Measurements from ENCODE around the gene ZCCHC14. TPM values are rescaled to one million over a fixed set of nuclear protein-coding genes. Genes with fewer than 3 reads are reported as not detected.

Gene ZCCHC14
- total and polyA plus RNA-seq, 10 of the 15 experiments (the other 5 are each of a cell fraction or from before 2014, with no cell fraction given), result 0.02 to 0.26 (median 0.05) TPM; not detected in 3

DNA sequence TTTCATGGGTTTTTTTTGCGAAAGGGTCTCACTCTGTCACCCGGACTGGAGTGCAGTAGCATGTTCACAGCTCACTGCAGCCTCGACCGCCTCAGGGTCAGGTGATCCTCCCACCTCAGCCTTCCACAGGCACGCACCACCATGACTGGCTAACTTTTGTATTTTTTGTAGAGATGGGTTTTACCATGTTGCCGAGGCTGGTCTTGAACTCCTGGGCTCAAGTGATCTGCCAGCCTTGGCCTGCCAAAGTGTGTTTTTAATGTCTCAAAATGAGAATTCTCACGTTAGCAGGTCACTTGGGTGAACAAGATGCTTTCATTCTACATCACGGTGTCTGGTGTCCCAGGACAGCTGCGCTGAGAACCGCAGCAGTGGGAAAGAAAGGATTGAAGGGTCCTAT, 112.4 kb downstream of the ZCCHC14 start:
- H3K27me3 ChIP-seq (replicated peaks in 1 of 2; ENCODE audit: control insufficient read depth in 2 of 2, insufficient read depth in 2 of 2, low read length in 1 of 2), result no peaks in the 10 kb centered on the region
- DNase-seq (ENCODE audit: low read depth, low spot score) (peak; percentile 17), FAIRE-seq (peak; percentile 79), ATAC-seq (no peak)
- RAD21 ChIA-PET (ENCODE audit: unreplicated experiment), result interaction anchor here (0.7 kb wide), 1 partner anchor 62 kb away, joined by 3 read pairs; no protein-coding TSS in a partner anchor
- peak overlapping the region; percentile 77 for H3K4me3 ChIP-seq
- intact Hi-C loops (cut with micrococcal nuclease; ENCODE audit: unreplicated experiment), result loop anchor here (10.0 kb wide), 1 partner anchor 1074 kb away; the partner anchor contains the start of gene ZFPM1
- CTCF ChIA-PET, result interaction anchor here (0.6 to 4.8 kb wide), 4 partner anchors 13 to 63 kb away, joined by 3 to 40 read pairs (median 4); partner anchors contain the start of gene C16orf95
- no peaks in the 10 kb centered on the region for H3K9me3 ChIP-seq (replicated peaks; ENCODE audit: control insufficient read depth, insufficient read depth, low read length)
- peak overlapping the region; percentile 56 for H2AFZ ChIP-seq (ENCODE audit: control insufficient read depth, low read depth, low read length)
- H3K9ac ChIP-seq (ENCODE audit: control insufficient read depth, insufficient read depth, low read length), result peak overlapping the region; percentile 76
- SMC1A ChIA-PET (ENCODE audit: uncharacterized antibody, unreplicated experiment), result interaction anchor here (0.7 to 1.2 kb wide), 2 partner anchors 9 to 56 kb away, joined by 3 to 4 read pairs; no protein-coding TSS in a partner anchor
- peaks cover 0 to 3% of the 10 kb centered on the region in 2 experiments; a peak in 1 of 4 replicates for H3K36me3 ChIP-seq (ENCODE audit: control insufficient read depth in 2 of 2, insufficient read depth in 2 of 2, low read length in 1 of 2)
- BruUV-seq (replicated peaks), result no TSS peak
- WGBS (ENCODE audit: insufficient coverage, insufficient replicate concordance, low lambda C conversion rate, missing lambda C conversion rate), result 20% methylated on average over 10 of the region's 10 CpGs
- H3K4me1 ChIP-seq (ENCODE audit: control insufficient read depth, insufficient read depth, low read length), result peaks cover 10% of the 10 kb centered on the region
- POLR2A ChIA-PET, result interaction anchor here (0.5 to 4.5 kb wide), 2 partner anchors 14 to 30 kb away, joined by 3 to 36 read pairs; partner anchors contain the start of gene MAP1LC3B
- in situ Hi-C loops (cut with MboI), result loop anchor here (10.0 kb wide), 1 partner anchor 484 kb away; the partner anchor contains the start of gene SLC7A5
- peaks cover 61% of the 10 kb centered on the region for H3K79me2 ChIP-seq (ENCODE audit: control insufficient read depth, insufficient read depth, low read length)
- H4K20me1 ChIP-seq (ENCODE audit: control insufficient read depth, insufficient read depth), result no peaks in the 10 kb centered on the region; the same call in 1 of the 2 replicates
- H3K27ac ChIP-seq (ENCODE audit: control insufficient read depth, insufficient read depth), result peak overlapping the region; percentile 81
- peak overlapping the region; percentile 79 for H3K4me2 ChIP-seq (ENCODE audit: control insufficient read depth, insufficient read depth)
- no peak for TF ChIP-seq SIN3A (IDR thresholded peaks at IDR 0.05; ENCODE audit: low read depth, low read length)
- no peak for TF ChIP-seq FOXK2 (IDR thresholded peaks at IDR 0.05)
- TF ChIP-seq SUZ12 (IDR thresholded peaks at IDR 0.05; ENCODE audit: unreplicated experiment), result no peak
- TF ChIP-seq TCF12 (IDR thresholded peaks at IDR 0.05; ENCODE audit: low read depth, low read length), result peak; percentile 50; the same call in 1 of the 2 replicates
- no peak for TF ChIP-seq HDAC6 (IDR thresholded peaks at IDR 0.05; ENCODE audit: unreplicated experiment)
- TF ChIP-seq, protein P1, sequence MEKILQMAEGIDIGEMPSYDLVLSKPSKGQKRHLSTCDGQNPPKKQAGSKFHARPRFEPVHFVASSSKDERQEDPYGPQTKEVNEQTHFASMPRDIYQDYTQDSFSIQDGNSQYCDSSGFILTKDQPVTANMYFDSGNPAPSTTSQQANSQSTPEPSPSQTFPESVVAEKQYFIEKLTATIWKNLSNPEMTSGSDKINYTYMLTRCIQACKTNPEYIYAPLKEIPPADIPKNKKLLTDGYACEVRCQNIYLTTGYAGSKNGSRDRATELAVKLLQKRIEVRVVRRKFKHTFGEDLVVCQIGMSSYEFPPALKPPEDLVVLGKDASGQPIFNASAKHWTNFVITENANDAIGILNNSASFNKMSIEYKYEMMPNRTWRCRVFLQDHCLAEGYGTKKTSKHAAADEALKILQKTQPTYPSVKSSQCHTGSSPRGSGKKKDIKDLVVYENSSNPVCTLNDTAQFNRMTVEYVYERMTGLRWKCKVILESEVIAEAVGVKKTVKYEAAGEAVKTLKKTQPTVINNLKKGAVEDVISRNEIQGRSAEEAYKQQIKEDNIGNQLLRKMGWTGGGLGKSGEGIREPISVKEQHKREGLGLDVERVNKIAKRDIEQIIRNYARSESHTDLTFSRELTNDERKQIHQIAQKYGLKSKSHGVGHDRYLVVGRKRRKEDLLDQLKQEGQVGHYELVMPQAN (conservative IDR thresholded peaks at IDR 0.05), result no peak
- no peak for TF ChIP-seq HDGF (IDR thresholded peaks at IDR 0.05)
- TF ChIP-seq PAX5 (IDR thresholded peaks at IDR 0.05; ENCODE audit: borderline replicate concordance, low read depth, low read length), result no peak
- TF ChIP-seq, protein P2, sequence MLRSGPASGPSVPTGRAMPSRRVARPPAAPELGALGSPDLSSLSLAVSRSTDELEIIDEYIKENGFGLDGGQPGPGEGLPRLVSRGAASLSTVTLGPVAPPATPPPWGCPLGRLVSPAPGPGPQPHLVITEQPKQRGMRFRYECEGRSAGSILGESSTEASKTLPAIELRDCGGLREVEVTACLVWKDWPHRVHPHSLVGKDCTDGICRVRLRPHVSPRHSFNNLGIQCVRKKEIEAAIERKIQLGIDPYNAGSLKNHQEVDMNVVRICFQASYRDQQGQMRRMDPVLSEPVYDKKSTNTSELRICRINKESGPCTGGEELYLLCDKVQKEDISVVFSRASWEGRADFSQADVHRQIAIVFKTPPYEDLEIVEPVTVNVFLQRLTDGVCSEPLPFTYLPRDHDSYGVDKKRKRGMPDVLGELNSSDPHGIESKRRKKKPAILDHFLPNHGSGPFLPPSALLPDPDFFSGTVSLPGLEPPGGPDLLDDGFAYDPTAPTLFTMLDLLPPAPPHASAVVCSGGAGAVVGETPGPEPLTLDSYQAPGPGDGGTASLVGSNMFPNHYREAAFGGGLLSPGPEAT (IDR thresholded peaks at IDR 0.05; ENCODE audit: low read depth), result no peak
- no peak for TF ChIP-seq NFYA (IDR thresholded peaks at IDR 0.05; ENCODE audit: borderline replicate concordance, low read depth, low read length)
- no peak for TF ChIP-seq MEF2B (IDR thresholded peaks at IDR 0.05; ENCODE audit: partially characterized antibody, poor library complexity, severe bottlenecking)
- TF ChIP-seq, protein P3, sequence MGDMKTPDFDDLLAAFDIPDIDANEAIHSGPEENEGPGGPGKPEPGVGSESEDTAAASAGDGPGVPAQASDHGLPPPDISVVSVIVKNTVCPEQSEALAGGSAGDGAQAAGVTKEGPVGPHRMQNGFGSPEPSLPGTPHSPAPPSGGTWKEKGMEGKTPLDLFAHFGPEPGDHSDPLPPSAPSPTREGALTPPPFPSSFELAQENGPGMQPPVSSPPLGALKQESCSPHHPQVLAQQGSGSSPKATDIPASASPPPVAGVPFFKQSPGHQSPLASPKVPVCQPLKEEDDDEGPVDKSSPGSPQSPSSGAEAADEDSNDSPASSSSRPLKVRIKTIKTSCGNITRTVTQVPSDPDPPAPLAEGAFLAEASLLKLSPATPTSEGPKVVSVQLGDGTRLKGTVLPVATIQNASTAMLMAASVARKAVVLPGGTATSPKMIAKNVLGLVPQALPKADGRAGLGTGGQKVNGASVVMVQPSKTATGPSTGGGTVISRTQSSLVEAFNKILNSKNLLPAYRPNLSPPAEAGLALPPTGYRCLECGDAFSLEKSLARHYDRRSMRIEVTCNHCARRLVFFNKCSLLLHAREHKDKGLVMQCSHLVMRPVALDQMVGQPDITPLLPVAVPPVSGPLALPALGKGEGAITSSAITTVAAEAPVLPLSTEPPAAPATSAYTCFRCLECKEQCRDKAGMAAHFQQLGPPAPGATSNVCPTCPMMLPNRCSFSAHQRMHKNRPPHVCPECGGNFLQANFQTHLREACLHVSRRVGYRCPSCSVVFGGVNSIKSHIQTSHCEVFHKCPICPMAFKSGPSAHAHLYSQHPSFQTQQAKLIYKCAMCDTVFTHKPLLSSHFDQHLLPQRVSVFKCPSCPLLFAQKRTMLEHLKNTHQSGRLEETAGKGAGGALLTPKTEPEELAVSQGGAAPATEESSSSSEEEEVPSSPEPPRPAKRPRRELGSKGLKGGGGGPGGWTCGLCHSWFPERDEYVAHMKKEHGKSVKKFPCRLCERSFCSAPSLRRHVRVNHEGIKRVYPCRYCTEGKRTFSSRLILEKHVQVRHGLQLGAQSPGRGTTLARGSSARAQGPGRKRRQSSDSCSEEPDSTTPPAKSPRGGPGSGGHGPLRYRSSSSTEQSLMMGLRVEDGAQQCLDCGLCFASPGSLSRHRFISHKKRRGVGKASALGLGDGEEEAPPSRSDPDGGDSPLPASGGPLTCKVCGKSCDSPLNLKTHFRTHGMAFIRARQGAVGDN (IDR thresholded peaks at IDR 0.05), result no peak
- TF ChIP-seq CBX3 (IDR thresholded peaks at IDR 0.05; ENCODE audit: borderline replicate concordance, low read depth), result no peak
- no peak for TF ChIP-seq NFYB (IDR thresholded peaks at IDR 0.05; ENCODE audit: insufficient read depth, low read depth, low read length)
- TF ChIP-seq GATAD2B (conservative IDR thresholded peaks at IDR 0.05; ENCODE audit: low read depth), result no peak
- no peak for TF ChIP-seq NFXL1 (IDR thresholded peaks at IDR 0.05; ENCODE audit: borderline replicate concordance)
- no peak for TF ChIP-seq ZNF24 (IDR thresholded peaks at IDR 0.05)
